ENCODE results near the gene OGDH. TPM values are rescaled to one million over a fixed set of nuclear protein-coding genes. Genes with fewer than 3 reads are reported as not detected.

Gene OGDH
- total and polyA plus RNA-seq, 10 of the 15 experiments (the other 5 are each of a cell fraction or from before 2014, with no cell fraction given) = 4.1 to 103 (median 48.4) TPM

DNA sequence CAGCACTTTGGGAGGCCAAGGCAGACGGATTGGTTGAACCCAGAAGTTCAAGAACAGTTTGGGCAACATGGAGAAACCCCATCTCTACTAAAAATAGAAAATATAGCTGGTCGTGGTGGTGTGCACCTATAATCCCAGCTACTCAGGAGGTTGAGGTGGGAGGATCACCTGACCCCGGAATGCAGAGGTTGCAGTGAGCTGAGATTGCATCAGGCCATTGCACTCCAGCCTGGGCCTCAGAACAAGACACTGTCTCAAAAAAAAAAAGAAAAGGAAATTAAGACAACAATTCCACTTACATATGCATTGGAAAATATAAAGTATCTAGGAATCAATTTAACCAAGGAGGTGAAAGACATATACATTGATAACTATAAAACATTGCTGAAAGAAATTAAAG lies 7.2 kb upstream of the OGDH start:
- H3K79me2 ChIP-seq (ENCODE audit: control insufficient read depth, insufficient read depth, low read length) = no peaks in the 10 kb centered on the region
- FAIRE-seq (no peak), ATAC-seq (no peak), DNase-seq (ENCODE audit: low read depth, low spot score) (no peak)
- no TSS peak for BruUV-seq (replicated peaks)
- H3K4me2 ChIP-seq (ENCODE audit: control insufficient read depth, insufficient read depth) = no peak overlapping the region
- TF ChIP-seq NFXL1 (IDR thresholded peaks at IDR 0.05; ENCODE audit: borderline replicate concordance) = no peak
- no peak for TF ChIP-seq NBN (IDR thresholded peaks at IDR 0.05)
- no peak for TF ChIP-seq SMAD5 (IDR thresholded peaks at IDR 0.05; ENCODE audit: low read depth)
- ChIA-PET SMC1A (ENCODE audit: uncharacterized antibody, unreplicated experiment) (interaction anchor here (1.4 to 2.1 kb wide), 3 partner anchors 87 to 529 kb away, joined by 3 to 4 read pairs (median 3); no protein-coding TSS in a partner anchor), POLR2A (interaction anchor here (0.6 kb wide), 2 partner anchors 20 to 38 kb away, joined by 4 to 5 read pairs; no protein-coding TSS in a partner anchor), RAD21 (ENCODE audit: unreplicated experiment) (no interaction called here), CTCF (interaction anchor here (1.8 kb wide), 1 partner anchor 11 kb away, joined by 5 read pairs; no protein-coding TSS in a partner anchor)
- no peaks in the 10 kb centered on the region for H3K27me3 ChIP-seq (replicated peaks in 1 of 2; ENCODE audit: control insufficient read depth in 2 of 2, insufficient read depth in 2 of 2, low read length in 1 of 2)
- no peak overlapping the region for H3K27ac ChIP-seq (ENCODE audit: control insufficient read depth, insufficient read depth)
- H3K36me3 ChIP-seq (ENCODE audit: control insufficient read depth in 2 of 2, insufficient read depth in 2 of 2, low read length in 1 of 2) = no peaks in the 10 kb centered on the region
- no peak overlapping the region for H3K9ac ChIP-seq (ENCODE audit: control insufficient read depth, insufficient read depth, low read length)
- no peaks in the 10 kb centered on the region for H4K20me1 ChIP-seq (ENCODE audit: control insufficient read depth, insufficient read depth)
- H3K9me3 ChIP-seq (replicated peaks; ENCODE audit: control insufficient read depth, insufficient read depth, low read length) = no peaks in the 10 kb centered on the region
- no peak overlapping the region for H3K4me3 ChIP-seq
- H3K4me1 ChIP-seq (ENCODE audit: control insufficient read depth, insufficient read depth, low read length) = peaks cover 13% of the 10 kb centered on the region
- in situ Hi-C loops (cut with MboI) = no loop called here
- intact Hi-C loops (cut with micrococcal nuclease; ENCODE audit: unreplicated experiment) = no loop called here
- WGBS (ENCODE audit: insufficient coverage, insufficient replicate concordance, low lambda C conversion rate, missing lambda C conversion rate) = 40% methylated on average over 3 of the region's 3 CpGs
- no peak overlapping the region for H2AFZ ChIP-seq (ENCODE audit: control insufficient read depth, low read depth, low read length)

- Histone ChIP-seq H3K9me3 (replicated peaks; ENCODE audit: control insufficient read depth, insufficient read depth, low read length) (no peaks in the 10 kb centered on the region), H4K20me1 (ENCODE audit: control insufficient read depth, insufficient read depth) (no peaks in the 10 kb centered on the region), H3K4me1 (ENCODE audit: control insufficient read depth, insufficient read depth, low read length) (peaks cover 13% of the 10 kb centered on the region), H2AFZ (ENCODE audit: control insufficient read depth, low read depth, low read length) (no peak overlapping the region), H3K27ac (ENCODE audit: control insufficient read depth, insufficient read depth) (no peak overlapping the region), H3K9ac (ENCODE audit: control insufficient read depth, insufficient read depth, low read length) (no peak overlapping the region), H3K36me3 (ENCODE audit: control insufficient read depth in 2 of 2, insufficient read depth in 2 of 2, low read length in 1 of 2) (no peaks in the 10 kb centered on the region), H3K4me2 (ENCODE audit: control insufficient read depth, insufficient read depth) (no peak overlapping the region), H3K4me3 (no peak overlapping the region), H3K27me3 (replicated peaks in 1 of 2; ENCODE audit: control insufficient read depth in 2 of 2, insufficient read depth in 2 of 2, low read length in 1 of 2) (no peaks in the 10 kb centered on the region), H3K79me2 (ENCODE audit: control insufficient read depth, insufficient read depth, low read length) (peaks cover 8% of the 10 kb centered on the region)
- RAD21 ChIA-PET (ENCODE audit: unreplicated experiment) = interaction anchor here (1.1 to 1.2 kb wide), 2 partner anchors 27 to 148 kb away, joined by 3 to 4 read pairs; no protein-coding TSS in a partner anchor
- in situ Hi-C loops (cut with MboI) = no loop called here
- intact Hi-C loops (cut with micrococcal nuclease; ENCODE audit: unreplicated experiment) = no loop called here
- CTCF ChIA-PET = interaction anchor here (0.7 to 1.1 kb wide), 2 partner anchors 35 to 244 kb away, joined by 3 read pairs; no protein-coding TSS in a partner anchor
- SMC1A ChIA-PET (ENCODE audit: uncharacterized antibody, unreplicated experiment) = interaction anchor here (0.6 to 2.5 kb wide), 4 partner anchors 19 to 242 kb away, joined by 3 to 8 read pairs (median 4); no protein-coding TSS in a partner anchor
- WGBS (ENCODE audit: insufficient coverage, insufficient replicate concordance, low lambda C conversion rate, missing lambda C conversion rate) = 50% methylated on average over 1 of the region's 1 CpG
- no peak for ATAC-seq
- peak; percentile 44 for FAIRE-seq
- POLR2A ChIA-PET = interaction anchor here (0.5 to 7.8 kb wide), 6 partner anchors 13 to 239 kb away, joined by 3 to 95 read pairs (median 4); partner anchors contain the start of genes DDX56 and TMED4
- no TSS peak for BruUV-seq (replicated peaks)
- TF ChIP-seq ZBED1 (IDR thresholded peaks at IDR 0.05; ENCODE audit: borderline replicate concordance) (no peak), SKIL (IDR thresholded peaks at IDR 0.05; ENCODE audit: low read depth, poor library complexity, severe bottlenecking) (no peak), MTA2 (IDR thresholded peaks at IDR 0.05; ENCODE audit: low read depth) (no peak)
- no peak for DNase-seq (ENCODE audit: low read depth, low spot score)
Observed at GRCh38 chr7:44602576-44602910, 3.9 kb upstream of the OGDH start.
